Caco-2 (cell line): ENCODE results near the gene TESK2. TPM values are rescaled to one million over a fixed set of nuclear protein-coding genes. Genes with fewer than 3 reads are reported as not detected.
A peak's percentile ranks its signal among the peaks of the same experiment; 100 is the strongest.
"Not testable (repeated sequence)": the region's sequence is repeated elsewhere in the genome, so short reads cannot be mapped to it uniquely, and the experiment has no call there.

Experiments
- BruUV-seq: library from RNA; stranded (reverse); fragments of 400-500 nt; replicated peaks from 2 replicates; lab custom pipeline; 2021; lab: Mats Ljungman, UMichigan
- CTCF ChIA-PET: fragments of 300-600 bp; sonication (Branson Sonifier 250); formaldehyde crosslinking; loops from one replicate; lab custom pipeline; 2022; ENCODE audit warnings: antibody characterized with exemption; lab: Charles Lee
- POLR2A ChIA-PET: fragments of 300-600 bp; sonication (Branson Sonifier 250); formaldehyde crosslinking; loops from one replicate; lab custom pipeline; 2022; ENCODE audit warnings: antibody characterized with exemption; lab: Charles Lee
- DNase-seq, 2 experiments: peaks; one replicate each; pipeline versions ENCODE4 v3.0.0 to v3.0.0-alpha.2; 2020 to 2022
- H3K27me3 ChIP-seq: replicated peaks from 2 replicates; pipeline ENCODE4 v1.6.0; 2011; ENCODE audit warnings: low read length; ENCODE audit not compliant: control insufficient read depth, insufficient read depth
- H3K36me3 ChIP-seq: 2 replicates; pipeline ENCODE4 v1.5.1; 2011; ENCODE audit warnings: low read length; ENCODE audit not compliant: control insufficient read depth, insufficient read depth
- H3K4me1 ChIP-seq: fragments of 250-450 bp; sonication (Bioruptor Pico); 2 replicates; pipeline ENCODE4 v1.5.1; 2020; ENCODE audit warnings: mild to moderate bottlenecking
- H3K4me3 ChIP-seq: 2 replicates; pipeline ENCODE4 v1.5.1; 2011; ENCODE audit warnings: low read depth, mild to moderate bottlenecking, control low read depth, low read length
- H3K9me3 ChIP-seq: fragments of 250-450 bp; sonication (Bioruptor Pico); 2 replicates; pipeline ENCODE4 v1.5.1; 2020; ENCODE audit warnings: mild to moderate bottlenecking, moderate library complexity
- H3K27ac Mint-ChIP-seq: one replicate; pipeline ENCODE4 v1.8.0; 2022; ENCODE audit warnings: mixed read lengths; ENCODE audit not compliant: unreplicated experiment
- H3K27me3 Mint-ChIP-seq: one replicate; pipeline ENCODE4 v1.8.0; 2022; ENCODE audit warnings: mixed read lengths; ENCODE audit not compliant: insufficient read depth, unreplicated experiment
- H3K36me3 Mint-ChIP-seq: one replicate; pipeline ENCODE4 v1.8.0; 2022; ENCODE audit warnings: mild to moderate bottlenecking, mixed read lengths; ENCODE audit not compliant: insufficient read depth, unreplicated experiment
- H3K4me1 Mint-ChIP-seq: one replicate; pipeline ENCODE4 v1.8.0; 2022; ENCODE audit warnings: low read depth, mixed read lengths; ENCODE audit not compliant: unreplicated experiment
- H3K4me3 Mint-ChIP-seq: one replicate; pipeline ENCODE4 v1.8.0; 2022; ENCODE audit warnings: mild to moderate bottlenecking, moderate library complexity, mixed read lengths; ENCODE audit not compliant: unreplicated experiment
- H3K9me3 Mint-ChIP-seq: one replicate; pipeline ENCODE4 v1.8.0; 2022; ENCODE audit warnings: mixed read lengths; ENCODE audit not compliant: unreplicated experiment
- intact Hi-C: fragments of 100-400 bp; cut with micrococcal nuclease; formaldehyde crosslinking; loops from one replicate; pipeline ENCODE4 v1.10.0; 2022; ENCODE audit not compliant: unreplicated experiment
- total RNA-seq: library from RNA; stranded (reverse); gene quantifications from 2 replicates; pipeline ENCODE4 v1.2.3, GENCODE V29; 2022
- TF ChIP-seq, protein P1 (sequence below), 2 experiments: fragments of 200-600 bp in 1 of 2; IDR thresholded peaks; 1 replicate in 1 of 2; 2 replicates in 1 of 2; pipeline versions ENCODE4 v1.5.1 to v1.8.0; 2011 to 2022; ENCODE audit warnings: antibody characterized with exemption in 1 of 2, control low read depth in 1 of 2, inconsistent platforms in 1 of 2, low read depth in 1 of 2, low read length in 1 of 2, mild to moderate bottlenecking in 1 of 2, moderate library complexity in 1 of 2; ENCODE audit not compliant: insufficient read depth in 1 of 2, severe bottlenecking in 1 of 2, unreplicated experiment in 1 of 2

TESK2 gene
- total RNA-seq, 1 experiment from 2014 or later, result 14.7 TPM

DNA sequence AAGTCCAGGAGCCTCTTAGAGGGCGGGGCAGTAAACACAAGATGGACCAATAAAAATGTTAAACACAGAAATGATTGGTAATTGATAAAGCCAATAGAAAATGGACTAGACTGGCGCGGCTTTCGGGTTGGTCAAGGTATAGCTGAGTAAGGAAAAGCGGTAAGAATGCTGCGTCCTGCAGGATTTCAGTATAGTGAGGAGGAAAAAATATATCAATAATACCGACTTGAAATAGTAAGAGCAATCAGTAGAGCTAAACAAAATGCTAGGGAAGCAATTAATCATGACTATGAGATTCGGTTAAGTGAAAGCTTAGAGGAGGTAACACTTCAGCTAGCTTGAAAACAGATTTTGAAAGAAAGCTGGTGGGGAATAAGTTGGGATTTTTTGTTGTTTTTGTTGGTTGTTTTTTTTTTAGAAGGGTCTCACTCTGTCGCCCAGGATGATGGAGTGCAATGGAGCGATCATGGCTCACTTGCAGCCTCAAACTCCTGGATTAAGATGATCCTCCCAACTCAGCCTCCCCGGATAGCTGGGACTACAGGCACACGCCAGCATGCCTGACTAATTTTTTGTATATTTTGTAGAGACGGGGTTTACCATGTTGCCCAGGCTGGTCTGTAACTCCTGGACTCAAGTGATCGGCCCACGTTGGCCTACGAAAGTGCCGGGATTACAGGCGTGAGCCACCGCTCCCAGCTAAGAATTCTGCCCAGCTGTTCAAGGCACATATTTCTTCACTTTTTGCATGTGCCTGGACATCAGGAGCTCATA is 711 bp upstream of the TESK2 start:
- Histone ChIP-seq H3K27me3 (no peaks in the 10 kb centered on the region), H3K9me3 (no peaks in the 10 kb centered on the region), H3K36me3 (no peaks in the 10 kb centered on the region), H3K4me1 (no peaks in the 10 kb centered on the region), H3K4me3 (0 out of 2 replicates have a peak overlapping the region, but pooled peaks have one; percentile 1)
- Mint-ChIP-seq H3K36me3 (peaks cover 19% of the 10 kb centered on the region), H3K9me3 (no peaks in the 10 kb centered on the region), H3K27me3 (no peaks in the 10 kb centered on the region), H3K4me1 (peaks cover 23% of the 10 kb centered on the region), H3K4me3 (no peak overlapping the region), H3K27ac (no peak overlapping the region)
- ChIA-PET CTCF (interaction anchor here (0.6 to 3.1 kb wide), 12 partner anchors 8 to 1595 kb away, joined by 3 to 17 read pairs (median 6); partner anchors contain the start of genes CCDC163, HECTD3, MMACHC and MUTYH), POLR2A (interaction anchor here (1.0 to 2.9 kb wide), 9 partner anchors 9 to 479 kb away, joined by 3 to 25 read pairs (median 7); partner anchors contain the start of genes CCDC163, HPDL, MMACHC and MUTYH)
- intact Hi-C loops, result loop anchor here (1.0 to 10.0 kb wide), 6 partner anchors 9 to 479 kb away; partner anchors contain the start of genes CCDC163, GPBP1L1, MMACHC and TMEM69
- DNase-seq, result no peak
- TF ChIP-seq, protein P1, sequence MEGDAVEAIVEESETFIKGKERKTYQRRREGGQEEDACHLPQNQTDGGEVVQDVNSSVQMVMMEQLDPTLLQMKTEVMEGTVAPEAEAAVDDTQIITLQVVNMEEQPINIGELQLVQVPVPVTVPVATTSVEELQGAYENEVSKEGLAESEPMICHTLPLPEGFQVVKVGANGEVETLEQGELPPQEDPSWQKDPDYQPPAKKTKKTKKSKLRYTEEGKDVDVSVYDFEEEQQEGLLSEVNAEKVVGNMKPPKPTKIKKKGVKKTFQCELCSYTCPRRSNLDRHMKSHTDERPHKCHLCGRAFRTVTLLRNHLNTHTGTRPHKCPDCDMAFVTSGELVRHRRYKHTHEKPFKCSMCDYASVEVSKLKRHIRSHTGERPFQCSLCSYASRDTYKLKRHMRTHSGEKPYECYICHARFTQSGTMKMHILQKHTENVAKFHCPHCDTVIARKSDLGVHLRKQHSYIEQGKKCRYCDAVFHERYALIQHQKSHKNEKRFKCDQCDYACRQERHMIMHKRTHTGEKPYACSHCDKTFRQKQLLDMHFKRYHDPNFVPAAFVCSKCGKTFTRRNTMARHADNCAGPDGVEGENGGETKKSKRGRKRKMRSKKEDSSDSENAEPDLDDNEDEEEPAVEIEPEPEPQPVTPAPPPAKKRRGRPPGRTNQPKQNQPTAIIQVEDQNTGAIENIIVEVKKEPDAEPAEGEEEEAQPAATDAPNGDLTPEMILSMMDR (IDR thresholded peaks at IDR 0.05; ENCODE audit: insufficient read depth in 1 of 2, low read depth in 1 of 2, low read length in 1 of 2, severe bottlenecking in 1 of 2, unreplicated experiment in 1 of 2), result no peak
- BruUV-seq, result no TSS peak

DNA sequence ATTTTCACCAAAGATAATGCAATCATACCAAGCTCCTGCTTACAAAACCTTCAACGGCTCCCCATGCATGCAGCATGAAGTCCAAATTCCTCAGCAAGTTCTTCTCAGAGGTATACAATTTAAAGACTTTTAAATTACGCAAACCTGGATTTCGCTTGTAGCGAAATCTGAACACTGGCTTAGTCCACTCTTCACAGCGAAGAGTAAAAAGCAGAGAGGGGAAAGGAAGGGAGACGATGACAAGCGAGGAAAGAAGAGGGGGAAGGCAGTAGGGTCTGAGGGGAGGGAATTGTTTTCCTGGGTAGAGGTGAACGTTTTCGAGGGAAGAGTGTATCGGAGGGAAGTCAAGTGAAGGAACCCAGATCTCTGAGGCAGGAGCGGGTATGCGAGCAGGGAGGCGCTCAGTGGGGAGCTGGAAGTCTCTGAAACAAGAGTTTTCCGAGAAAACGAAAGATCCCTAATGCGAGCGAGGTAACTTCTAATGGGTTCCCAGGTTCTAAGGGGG is 790 bp downstream of the TESK2 start:
- intact Hi-C loops, result loop anchor here (10.0 kb wide), 1 partner anchor 195 kb away; the partner anchor contains the start of genes GPBP1L1 and TMEM69
- ChIA-PET CTCF (interaction anchor here (0.9 to 2.0 kb wide), 6 partner anchors 10 to 186 kb away, joined by 3 to 16 read pairs (median 6); partner anchors contain the start of genes CCDC163, MMACHC, MUTYH and TOE1), POLR2A (interaction anchor here (0.8 to 2.9 kb wide), 5 partner anchors 10 to 163 kb away, joined by 4 to 25 read pairs (median 7); partner anchors contain the start of genes CCDC163, HPDL, MMACHC and MUTYH)
- peaks cover 15% of the 10 kb centered on the region for H3K4me1 Mint-ChIP-seq
- BruUV-seq, result no TSS peak
- TF ChIP-seq, protein P1 (IDR thresholded peaks at IDR 0.05; ENCODE audit: insufficient read depth in 1 of 2, low read depth in 1 of 2, low read length in 1 of 2, severe bottlenecking in 1 of 2, unreplicated experiment in 1 of 2), result no peak
- no peaks in the 10 kb centered on the region for H3K27me3 Mint-ChIP-seq
- no peak for DNase-seq
- H3K4me3 Mint-ChIP-seq, result no peak overlapping the region
- Histone ChIP-seq H3K9me3 (no peaks in the 10 kb centered on the region), H3K4me3 (peak overlapping the region; percentile 92), H3K36me3 (no peaks in the 10 kb centered on the region), H3K27me3 (no peaks in the 10 kb centered on the region), H3K4me1 (no peaks in the 10 kb centered on the region)
- H3K27ac Mint-ChIP-seq, result no peak overlapping the region
- H3K36me3 Mint-ChIP-seq, result peaks cover 14% of the 10 kb centered on the region
- H3K9me3 Mint-ChIP-seq, result no peaks in the 10 kb centered on the region

- peak overlapping the region; percentile 92 for H3K4me3 ChIP-seq
- POLR2A ChIA-PET, result interaction anchor here (1.0 to 2.9 kb wide), 2 partner anchors 149 to 151 kb away, joined by 11 to 25 read pairs; partner anchors contain the start of genes MUTYH and TOE1
- BruUV-seq, result TSS peak; percentile 53
- H3K4me3 Mint-ChIP-seq, H3K27me3 Mint-ChIP-seq, H3K9me3 Mint-ChIP-seq, H3K27me3 ChIP-seq, H3K4me1 ChIP-seq, H3K9me3 ChIP-seq, H3K36me3 ChIP-seq, DNase-seq, intact Hi-C loops: not testable (repeated sequence)
- H3K4me1 Mint-ChIP-seq, result peaks cover 15% of the 10 kb centered on the region
- peaks cover 14% of the 10 kb centered on the region for H3K36me3 Mint-ChIP-seq
- H3K27ac Mint-ChIP-seq, result peak overlapping the region; percentile 11
- CTCF ChIA-PET, result interaction anchor here (0.9 to 1.6 kb wide), 2 partner anchors 149 to 186 kb away, joined by 4 to 5 read pairs; partner anchors contain the start of genes MUTYH and TOE1
These were observed 1.6 kb downstream of the TESK2 start for GRCh38 chr1:45489379-45489778.
